Endothelial cell (in vitro differentiated cells): ENCODE measurements around the gene PCDHA1. TPM values are rescaled to one million over a fixed set of nuclear protein-coding genes. Genes with fewer than 3 reads are reported as not detected.
"Not testable (repeated sequence)": the region's sequence is repeated elsewhere in the genome, so short reads cannot be mapped to it uniquely, and the experiment has no call there.

Experiments
- DNase-seq: peaks from one replicate; pipeline ENCODE4 v3.0.0; 2021; ENCODE audit warnings: low spot score
- H3K27ac Mint-ChIP-seq: one replicate; pipeline ENCODE4 v1.8.0; 2021; ENCODE audit warnings: mixed read lengths, inconsistent platforms; ENCODE audit not compliant: unreplicated experiment
- H3K27me3 Mint-ChIP-seq: one replicate; pipeline ENCODE4 v1.8.0; 2021; ENCODE audit warnings: mild to moderate bottlenecking, moderate library complexity, mixed read lengths, inconsistent platforms; ENCODE audit not compliant: unreplicated experiment
- H3K36me3 Mint-ChIP-seq: one replicate; pipeline ENCODE4 v1.8.0; 2021; ENCODE audit warnings: mild to moderate bottlenecking, low read depth, mixed read lengths, inconsistent platforms; ENCODE audit not compliant: unreplicated experiment
- H3K4me1 Mint-ChIP-seq: one replicate; pipeline ENCODE4 v1.8.0; 2021; ENCODE audit warnings: mild to moderate bottlenecking, mixed read lengths, inconsistent platforms; ENCODE audit not compliant: unreplicated experiment
- H3K4me3 Mint-ChIP-seq: one replicate; pipeline ENCODE4 v1.8.0; 2021; ENCODE audit warnings: mild to moderate bottlenecking, mixed read lengths, inconsistent platforms; ENCODE audit not compliant: unreplicated experiment
- H3K9me3 Mint-ChIP-seq: one replicate; pipeline ENCODE4 v1.8.0; 2021; ENCODE audit warnings: mixed read lengths, inconsistent platforms; ENCODE audit not compliant: unreplicated experiment
- total RNA-seq: library from RNA; stranded (reverse); fragmentation: NEBNext Ultra II Directional; extraction: Animal tissue kit (Norgen Biotek cat#: 25700); gene quantifications from one replicate; pipeline ENCODE4 v1.2.1, GENCODE V29; 2021; ENCODE audit not compliant: unreplicated experiment
- TF ChIP-seq, protein P1 (sequence below): fragments of 200-600 bp; sonication (generic); IDR thresholded peaks from one replicate; pipeline ENCODE4 v1.5.0; 2021; ENCODE audit warnings: antibody characterized with exemption; ENCODE audit not compliant: unreplicated experiment

PCDHA1 gene
- total RNA-seq, 1 donor from 2014 or later = 0.13 TPM

DNA sequence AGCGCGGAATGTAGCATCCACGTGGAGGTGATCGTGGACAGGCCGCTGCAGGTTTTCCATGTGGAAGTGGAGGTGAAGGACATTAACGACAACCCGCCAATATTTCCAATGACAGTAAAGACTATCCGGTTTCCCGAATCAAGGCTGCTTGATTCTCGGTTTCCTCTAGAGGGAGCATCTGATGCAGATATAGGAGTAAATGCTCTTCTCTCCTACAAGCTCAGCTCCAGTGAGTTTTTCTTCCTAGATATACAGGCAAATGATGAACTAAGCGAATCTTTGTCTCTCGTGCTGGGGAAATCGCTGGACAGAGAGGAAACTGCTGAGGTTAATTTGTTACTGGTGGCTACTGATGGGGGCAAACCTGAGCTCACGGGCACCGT is 9.3 kb downstream of the PCDHA1 start:
- Mint-ChIP-seq H3K36me3 (peaks cover 13% of the 10 kb centered on the region), H3K27me3 (no peaks in the 10 kb centered on the region), H3K27ac (no peak overlapping the region), H3K4me3 (peak overlapping the region; percentile 91), H3K4me1 (no peaks in the 10 kb centered on the region), H3K9me3 (no peaks in the 10 kb centered on the region)
- TF ChIP-seq, protein P1, sequence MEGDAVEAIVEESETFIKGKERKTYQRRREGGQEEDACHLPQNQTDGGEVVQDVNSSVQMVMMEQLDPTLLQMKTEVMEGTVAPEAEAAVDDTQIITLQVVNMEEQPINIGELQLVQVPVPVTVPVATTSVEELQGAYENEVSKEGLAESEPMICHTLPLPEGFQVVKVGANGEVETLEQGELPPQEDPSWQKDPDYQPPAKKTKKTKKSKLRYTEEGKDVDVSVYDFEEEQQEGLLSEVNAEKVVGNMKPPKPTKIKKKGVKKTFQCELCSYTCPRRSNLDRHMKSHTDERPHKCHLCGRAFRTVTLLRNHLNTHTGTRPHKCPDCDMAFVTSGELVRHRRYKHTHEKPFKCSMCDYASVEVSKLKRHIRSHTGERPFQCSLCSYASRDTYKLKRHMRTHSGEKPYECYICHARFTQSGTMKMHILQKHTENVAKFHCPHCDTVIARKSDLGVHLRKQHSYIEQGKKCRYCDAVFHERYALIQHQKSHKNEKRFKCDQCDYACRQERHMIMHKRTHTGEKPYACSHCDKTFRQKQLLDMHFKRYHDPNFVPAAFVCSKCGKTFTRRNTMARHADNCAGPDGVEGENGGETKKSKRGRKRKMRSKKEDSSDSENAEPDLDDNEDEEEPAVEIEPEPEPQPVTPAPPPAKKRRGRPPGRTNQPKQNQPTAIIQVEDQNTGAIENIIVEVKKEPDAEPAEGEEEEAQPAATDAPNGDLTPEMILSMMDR = peak; percentile 62
- DNase-seq = peak; percentile 35

DNA sequence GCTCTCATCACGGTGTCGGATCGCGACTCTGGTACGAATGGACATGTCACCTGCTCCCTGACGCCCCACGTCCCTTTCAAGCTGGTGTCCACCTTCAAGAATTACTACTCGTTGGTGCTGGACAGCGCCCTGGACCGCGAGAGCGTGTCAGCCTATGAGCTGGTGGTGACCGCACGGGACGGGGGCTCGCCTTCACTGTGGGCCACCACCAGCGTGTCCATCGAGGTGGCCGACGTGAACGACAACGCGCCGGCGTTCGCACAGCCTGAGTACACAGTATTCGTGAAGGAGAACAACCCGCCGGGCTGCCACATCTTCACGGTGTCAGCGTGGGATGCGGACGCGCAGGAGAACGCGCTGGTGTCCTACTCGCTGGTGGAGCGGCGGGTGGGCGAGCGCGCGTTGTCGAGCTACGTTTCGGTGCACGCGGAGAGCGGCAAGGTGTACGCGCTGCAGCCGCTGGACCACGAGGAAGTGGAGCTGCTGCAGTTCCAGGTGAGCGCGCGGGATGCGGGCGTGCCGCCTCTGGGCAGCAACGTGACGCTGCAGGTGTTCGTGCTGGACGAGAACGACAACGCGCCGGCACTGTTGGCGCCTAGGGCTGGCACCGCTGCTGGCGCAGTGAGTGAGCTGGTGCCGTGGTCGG is 10.3 kb downstream of the PCDHA1 start:
- not testable (repeated sequence) for H3K9me3 Mint-ChIP-seq, H3K4me1 Mint-ChIP-seq, H3K27me3 Mint-ChIP-seq, H3K27ac Mint-ChIP-seq, H3K4me3 Mint-ChIP-seq, DNase-seq
- H3K36me3 Mint-ChIP-seq = peaks cover 17% of the 10 kb centered on the region

DNA sequence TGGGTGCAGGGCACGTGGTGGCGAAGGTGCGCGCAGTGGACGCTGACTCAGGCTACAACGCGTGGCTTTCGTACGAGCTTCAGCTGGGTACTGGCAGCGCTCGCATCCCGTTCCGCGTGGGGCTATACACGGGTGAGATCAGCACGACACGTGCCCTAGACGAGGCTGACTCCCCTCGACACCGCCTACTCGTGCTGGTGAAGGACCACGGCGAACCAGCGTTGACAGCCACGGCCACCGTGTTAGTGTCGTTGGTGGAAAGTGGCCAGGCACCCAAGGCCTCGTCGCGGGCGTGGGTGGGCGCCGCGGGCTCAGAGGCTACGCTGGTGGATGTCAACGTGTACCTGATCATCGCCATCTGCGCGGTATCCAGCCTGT is 10.8 kb downstream of the PCDHA1 start:
- no peak overlapping the region for H3K27ac Mint-ChIP-seq
- no peak overlapping the region for H3K4me3 Mint-ChIP-seq
- no peaks in the 10 kb centered on the region for H3K27me3 Mint-ChIP-seq

DNA sequence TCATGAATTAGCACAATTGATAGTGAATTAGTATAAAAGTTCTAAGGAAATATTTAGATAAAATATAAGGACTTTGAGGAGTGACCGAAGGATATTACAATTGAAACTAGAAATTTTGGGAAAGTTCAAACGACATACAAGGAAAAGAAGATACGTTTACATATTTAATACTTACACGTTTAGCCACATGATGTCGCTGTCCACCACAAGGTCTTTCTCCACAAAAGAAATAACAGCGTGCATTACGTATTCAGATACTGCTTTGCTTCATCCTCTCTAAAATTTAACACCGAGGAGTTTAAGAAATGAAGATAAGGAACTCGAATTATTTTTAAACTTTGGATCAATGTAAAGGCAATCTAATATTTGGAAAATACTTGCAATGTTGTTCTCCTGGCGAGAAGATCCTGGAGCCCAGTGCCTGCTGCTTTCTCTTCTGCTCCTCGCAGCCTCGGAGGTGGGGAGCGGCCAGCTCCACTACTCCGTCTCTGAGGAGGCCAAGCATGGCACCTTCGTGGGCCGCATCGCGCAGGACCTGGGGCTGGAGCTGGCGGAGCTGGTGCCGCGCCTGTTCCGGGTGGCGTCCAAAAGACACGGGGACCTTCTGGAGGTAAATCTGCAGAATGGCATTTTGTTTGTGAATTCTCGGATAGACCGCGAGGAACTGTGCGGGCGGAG is 15.0 kb downstream of the PCDHA1 start, which contains the start of gene PCDHA3:
TSS of gene PCDHA3 (plus strand) at position 242 of the 678 bp plus-strand sequence.
- H3K36me3 Mint-ChIP-seq = peaks cover 22% of the 10 kb centered on the region
- peaks cover 4% of the 10 kb centered on the region for H3K27me3 Mint-ChIP-seq
- DNase-seq = no peak
- H3K9me3 Mint-ChIP-seq = no peaks in the 10 kb centered on the region
- H3K27ac Mint-ChIP-seq = no peak within 1 kb of the TSS
- H3K4me3 Mint-ChIP-seq = no peak within 1 kb of the TSS
- TF ChIP-seq, protein P1 = peak; percentile 5
- H3K4me1 Mint-ChIP-seq = no peaks in the 10 kb centered on the region

More for the DNA sequence above, 10.8 kb downstream of the PCDHA1 start:
- DNase-seq = no peak
- no peaks in the 10 kb centered on the region for H3K9me3 Mint-ChIP-seq
- peaks cover 18% of the 10 kb centered on the region for H3K36me3 Mint-ChIP-seq
- TF ChIP-seq, protein P1 = no peak
- no peaks in the 10 kb centered on the region for H3K4me1 Mint-ChIP-seq

DNA sequence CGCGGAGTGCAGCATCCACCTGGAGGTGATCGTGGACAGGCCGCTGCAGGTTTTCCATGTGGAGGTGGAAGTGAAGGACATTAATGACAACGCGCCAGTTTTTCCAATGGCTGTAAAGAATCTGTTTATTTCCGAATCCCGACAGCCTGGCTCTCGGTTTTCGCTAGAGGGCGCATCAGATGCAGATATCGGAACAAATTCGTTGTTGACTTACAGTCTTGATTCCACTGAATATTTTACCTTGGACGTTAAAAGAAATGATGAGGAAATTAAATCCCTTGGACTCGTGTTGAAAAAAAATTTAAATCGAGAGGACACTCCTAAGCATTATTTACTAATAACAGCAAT is 15.5 kb downstream of the PCDHA1 start:
- Mint-ChIP-seq H3K4me3 (no peak overlapping the region), H3K27ac (no peak overlapping the region), H3K27me3 (peaks cover 4% of the 10 kb centered on the region), H3K4me1 (no peaks in the 10 kb centered on the region), H3K36me3 (peaks cover 22% of the 10 kb centered on the region), H3K9me3 (no peaks in the 10 kb centered on the region)
- TF ChIP-seq, protein P1 = no peak
- DNase-seq = no peak

DNA sequence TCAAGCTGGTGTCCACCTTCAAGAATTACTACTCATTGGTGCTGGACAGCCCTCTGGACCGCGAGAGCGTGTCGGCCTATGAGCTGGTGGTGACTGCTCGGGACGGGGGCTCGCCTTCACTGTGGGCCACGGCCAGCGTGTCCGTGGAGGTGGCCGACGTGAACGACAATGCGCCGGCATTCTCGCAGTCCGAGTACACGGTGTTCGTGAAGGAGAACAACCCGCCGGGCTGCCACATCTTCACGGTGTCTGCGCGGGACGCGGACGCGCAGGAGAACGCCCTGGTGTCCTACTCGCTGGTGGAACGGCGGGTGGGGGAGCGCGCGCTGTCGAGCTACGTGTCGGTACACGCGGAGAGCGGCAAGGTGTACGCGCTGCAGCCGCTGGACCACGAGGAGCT is 16.4 kb downstream of the PCDHA1 start:
- not testable (repeated sequence) for DNase-seq
- H3K4me3 Mint-ChIP-seq = peak overlapping the region; percentile 21

More for the DNA sequence above, 16.4 kb downstream of the PCDHA1 start:
- not testable (repeated sequence) for H3K4me1 Mint-ChIP-seq, H3K27ac Mint-ChIP-seq, H3K27me3 Mint-ChIP-seq, H3K9me3 Mint-ChIP-seq
- peaks cover 19% of the 10 kb centered on the region for H3K36me3 Mint-ChIP-seq
